ENCODE data around the gene OR10A5. TPM values are rescaled to one million over a fixed set of nuclear protein-coding genes. Genes with fewer than 3 reads are reported as not detected.
"Not testable (repeated sequence)": the region's sequence is repeated elsewhere in the genome, so short reads cannot be mapped to it uniquely, and the experiment has no call there.

OR10A5 gene
- total RNA-seq, 1 donor from 2014 or later: not detected

GRCh38 chr11:6844356-6844755, 1.1 kb upstream of the OR10A5 start:
- TF ChIP-seq CTCF (conservative IDR thresholded peaks at IDR 0.05; ENCODE audit: low read depth, low read length): no peak
- no peak for DNase-seq (ENCODE audit: low read depth)
- no peak overlapping the region for H3K4me3 ChIP-seq (ENCODE audit: low read depth, low read length)

GRCh38 chr11:6850526-6850925, 5.0 kb downstream of the OR10A5 start:
- DNase-seq (ENCODE audit: low read depth): no peak
- no peak for TF ChIP-seq CTCF (conservative IDR thresholded peaks at IDR 0.05; ENCODE audit: low read depth, low read length)

GRCh38 chr11:6854801-6855200, 9.3 kb downstream of the OR10A5 start:
- not testable (repeated sequence) for H3K4me3 ChIP-seq (ENCODE audit: low read depth, low read length); DNase-seq (ENCODE audit: low read depth)

More at GRCh38 chr11:6850526-6850925, 5.0 kb downstream of the OR10A5 start:
- no peak overlapping the region for H3K4me3 ChIP-seq (ENCODE audit: low read depth, low read length)

GRCh38 chr11:6855971-6856541, 10.6 kb downstream of the OR10A5 start:
- no peak overlapping the region for H3K4me3 ChIP-seq (ENCODE audit: low read depth, low read length)
- DNase-seq (ENCODE audit: low read depth): peak; percentile 26
- TF ChIP-seq CTCF (conservative IDR thresholded peaks at IDR 0.05; ENCODE audit: low read depth, low read length): no peak

- H3K4me3 ChIP-seq (ENCODE audit: low read depth, low read length): no peak overlapping the region
- no peak for TF ChIP-seq CTCF (conservative IDR thresholded peaks at IDR 0.05; ENCODE audit: low read depth, low read length)
- DNase-seq (ENCODE audit: low read depth): no peak
Observed at GRCh38 chr11:6856871-6857270, 11.4 kb downstream of the OR10A5 start.

GRCh38 chr11:6862961-6863360, 17.5 kb downstream of the OR10A5 start, which contains the start of gene OR10A2:
OR10A2 (plus strand) TSS chr11:6863057; CDS start chr11:6869755, 6,698 bp downstream.
- DNase-seq (ENCODE audit: low read depth): no peak
- TF ChIP-seq CTCF (conservative IDR thresholded peaks at IDR 0.05; ENCODE audit: low read depth, low read length): no peak
- no peak within 1 kb of the TSS for H3K4me3 ChIP-seq (ENCODE audit: low read depth, low read length)

GRCh38 chr11:6864438-6864837, 19.0 kb downstream of the OR10A5 start:
- H3K4me3 ChIP-seq (ENCODE audit: low read depth, low read length): no peak overlapping the region
- TF ChIP-seq CTCF (conservative IDR thresholded peaks at IDR 0.05; ENCODE audit: low read depth, low read length): no peak
- DNase-seq (ENCODE audit: low read depth): no peak
